BLaER1 (cell line): ENCODE results near the gene SFMBT2.

Source experiments
- H3K27ac ChIP-seq: shearing (Covaris generic); formaldehyde crosslinking; 2 replicates; pipeline ENCODE4 v1.8.1; 2022
- H3K27me3 ChIP-seq: shearing (Covaris generic); formaldehyde crosslinking; 2 replicates; pipeline ENCODE4 v1.8.1; 2022
- H3K36me3 ChIP-seq: shearing (Covaris generic); formaldehyde crosslinking; 2 replicates; pipeline ENCODE4 v1.8.1; 2022
- H3K4me1 ChIP-seq: shearing (Covaris generic); formaldehyde crosslinking; 2 replicates; pipeline ENCODE4 v1.8.1; 2022
- H3K4me2 ChIP-seq: shearing (Covaris generic); formaldehyde crosslinking; 2 replicates; pipeline ENCODE4 v1.8.1; 2022
- H3K4me3 ChIP-seq: shearing (Covaris generic); formaldehyde crosslinking; 2 replicates; pipeline ENCODE4 v1.8.1; 2022
- H3K9ac ChIP-seq: shearing (Covaris generic); formaldehyde crosslinking; 2 replicates; pipeline ENCODE4 v1.8.1; 2022
- H3K9me3 ChIP-seq: shearing (Covaris generic); formaldehyde crosslinking; 2 replicates; pipeline ENCODE4 v1.8.1; 2022
- H4K20me1 ChIP-seq: shearing (Covaris generic); formaldehyde crosslinking; 2 replicates; pipeline ENCODE4 v1.8.1; 2022
- Cebpa-rat ChIP-seq: shearing (Covaris generic); IDR thresholded peaks from 2 replicates; pipeline ENCODE4 v1.8.1; 2022

SFMBT2 gene

DNA sequence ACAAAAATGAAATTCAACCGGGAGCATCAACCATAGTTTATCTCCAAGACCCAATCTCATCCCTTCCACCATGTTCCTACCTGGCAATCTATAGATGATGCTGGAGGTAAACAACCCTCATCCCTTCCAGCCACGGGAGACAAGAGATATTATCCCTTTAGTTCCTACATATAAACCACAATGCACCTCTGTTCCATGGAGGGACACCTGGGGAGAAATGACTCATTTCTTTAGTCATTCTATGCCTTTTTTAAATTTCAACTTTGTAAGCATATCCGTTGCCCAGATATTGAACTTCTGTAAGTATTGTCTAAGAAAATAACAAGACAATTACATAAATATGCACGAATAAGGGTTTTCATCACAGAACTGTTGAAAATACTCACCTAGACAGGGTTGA, 15.5 kb upstream of the SFMBT2 start:
- Histone ChIP-seq H3K27ac (no peak overlapping the region), H3K9me3 (no peaks in the 10 kb centered on the region), H4K20me1 (no peaks in the 10 kb centered on the region), H3K4me2 (no peak overlapping the region), H3K4me1 (no peaks in the 10 kb centered on the region), H3K4me3 (no peak overlapping the region), H3K36me3 (no peaks in the 10 kb centered on the region), H3K9ac (no peak overlapping the region), H3K27me3 (no peaks in the 10 kb centered on the region)
- TF ChIP-seq Cebpa-rat, result no peak

- H4K20me1 ChIP-seq, result no peaks in the 10 kb centered on the region
- no peak overlapping the region for H3K4me2 ChIP-seq
- H3K4me3 ChIP-seq, result no peak overlapping the region
- no peaks in the 10 kb centered on the region for H3K27me3 ChIP-seq
- H3K36me3 ChIP-seq, result no peaks in the 10 kb centered on the region
- no peak overlapping the region for H3K9ac ChIP-seq
- no peak overlapping the region for H3K27ac ChIP-seq
- no peaks in the 10 kb centered on the region for H3K4me1 ChIP-seq
- H3K9me3 ChIP-seq, result no peaks in the 10 kb centered on the region
- no peak for TF ChIP-seq Cebpa-rat
These were observed 14.9 kb upstream of the SFMBT2 start for GRCh38 chr10:7425691-7426090.

DNA sequence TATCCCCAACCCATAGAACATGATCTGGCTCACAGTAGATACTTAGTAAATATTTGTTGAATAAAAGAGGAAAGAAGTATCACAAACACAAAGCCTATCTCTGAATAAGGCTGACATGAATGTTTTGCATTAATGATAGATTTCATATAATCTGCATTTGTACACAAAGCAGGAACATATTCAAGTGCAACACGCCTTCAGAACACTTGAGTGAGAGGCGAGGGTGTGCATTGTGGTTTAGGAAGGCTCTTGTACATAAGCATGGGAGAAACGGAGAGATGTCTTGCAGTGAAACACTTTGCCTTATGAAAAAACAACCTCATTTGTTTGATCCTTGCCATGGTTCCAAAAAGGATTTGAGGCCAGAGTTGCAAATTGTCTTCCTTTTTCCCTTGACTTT, 14.1 kb upstream of the SFMBT2 start:
- Histone ChIP-seq H3K4me2 (no peak overlapping the region), H3K4me1 (no peaks in the 10 kb centered on the region), H3K27ac (no peak overlapping the region)

DNA sequence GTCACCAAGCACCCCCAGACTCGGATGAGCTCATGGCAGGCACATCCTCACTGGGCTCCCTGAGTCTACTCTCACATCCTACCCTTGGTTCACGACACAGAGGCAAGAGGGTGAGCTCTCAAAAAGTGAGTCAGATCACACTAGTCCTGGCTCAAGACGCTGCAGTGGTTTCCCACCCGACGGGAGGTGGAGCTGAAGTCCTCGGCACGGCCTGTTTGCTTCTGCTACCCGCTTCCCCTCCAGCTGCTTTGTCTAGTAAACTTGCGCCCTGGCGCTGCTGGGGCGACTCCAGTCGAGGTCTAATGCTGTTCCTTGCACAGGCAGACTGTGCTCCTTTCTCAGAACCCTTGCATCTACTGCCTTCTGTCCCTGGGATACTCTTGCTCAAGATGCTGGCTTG, 13.5 kb upstream of the SFMBT2 start:
- H3K36me3 ChIP-seq, result no peaks in the 10 kb centered on the region
- H3K27ac ChIP-seq, result no peak overlapping the region
- H3K27me3 ChIP-seq, result no peaks in the 10 kb centered on the region
- no peaks in the 10 kb centered on the region for H4K20me1 ChIP-seq
- H3K9ac ChIP-seq, result no peak overlapping the region
- H3K9me3 ChIP-seq, result peaks cover 8% of the 10 kb centered on the region; the same call in 1 of the 2 replicates
- no peak overlapping the region for H3K4me3 ChIP-seq
- no peak for TF ChIP-seq Cebpa-rat
- no peaks in the 10 kb centered on the region for H3K4me1 ChIP-seq
- no peak overlapping the region for H3K4me2 ChIP-seq

More for the DNA sequence above, 14.1 kb upstream of the SFMBT2 start:
- Histone ChIP-seq H3K4me3 (no peak overlapping the region), H3K27me3 (no peaks in the 10 kb centered on the region), H3K9ac (no peak overlapping the region), H3K9me3 (peaks cover 3% of the 10 kb centered on the region; the same call in 1 of the 2 replicates), H4K20me1 (no peaks in the 10 kb centered on the region), H3K36me3 (no peaks in the 10 kb centered on the region)
- TF ChIP-seq Cebpa-rat, result no peak

- Histone ChIP-seq H3K9ac (no peak overlapping the region), H3K4me3 (no peak overlapping the region)
These were observed 12.7 kb upstream of the SFMBT2 start for GRCh38 chr10:7423521-7423920.

GRCh38 chr10:7421526-7421925, 10.7 kb upstream of the SFMBT2 start:
- Histone ChIP-seq H3K4me3 (no peak overlapping the region), H3K27me3 (no peaks in the 10 kb centered on the region), H4K20me1 (no peaks in the 10 kb centered on the region), H3K9me3 (peaks cover 8% of the 10 kb centered on the region; the same call in 1 of the 2 replicates), H3K36me3 (no peaks in the 10 kb centered on the region), H3K9ac (no peak overlapping the region), H3K4me2 (no peak overlapping the region), H3K27ac (no peak overlapping the region), H3K4me1 (peaks cover 14% of the 10 kb centered on the region)
- TF ChIP-seq Cebpa-rat, result no peak

More at GRCh38 chr10:7423521-7423920, 12.7 kb upstream of the SFMBT2 start:
- no peak overlapping the region for H3K27ac ChIP-seq
- TF ChIP-seq Cebpa-rat, result no peak
- no peaks in the 10 kb centered on the region for H4K20me1 ChIP-seq
- H3K36me3 ChIP-seq, result no peaks in the 10 kb centered on the region
- no peak overlapping the region for H3K4me2 ChIP-seq
- peaks cover 8% of the 10 kb centered on the region; the same call in 1 of the 2 replicates for H3K9me3 ChIP-seq
- no peaks in the 10 kb centered on the region for H3K27me3 ChIP-seq
- no peaks in the 10 kb centered on the region for H3K4me1 ChIP-seq

DNA sequence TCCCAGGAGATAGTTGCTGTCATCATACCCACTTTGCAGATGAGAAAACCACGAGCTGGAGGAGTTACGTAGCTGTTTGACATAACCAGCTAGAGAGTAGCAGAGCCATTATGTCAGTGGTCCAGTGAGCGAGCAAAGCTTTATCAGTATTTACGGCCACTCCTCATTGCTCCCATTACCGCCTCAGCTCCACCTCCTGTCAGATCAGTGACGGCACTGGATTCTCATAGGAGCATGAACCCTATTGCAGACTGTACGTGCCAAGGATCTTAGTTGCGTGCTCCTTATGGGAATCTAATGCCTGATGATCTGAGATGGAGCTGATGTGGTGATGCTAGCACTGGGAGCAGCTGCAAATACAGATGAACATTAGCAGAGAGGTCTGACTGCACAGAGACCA, 9.2 kb upstream of the SFMBT2 start:
- TF ChIP-seq Cebpa-rat, result no peak
- peaks cover 8% of the 10 kb centered on the region; the same call in 1 of the 2 replicates for H3K9me3 ChIP-seq
- H3K4me2 ChIP-seq, result no peak overlapping the region
- no peak overlapping the region for H3K9ac ChIP-seq
- H3K4me1 ChIP-seq, result peaks cover 16% of the 10 kb centered on the region
- H3K4me3 ChIP-seq, result no peak overlapping the region
- H3K27ac ChIP-seq, result no peak overlapping the region
- H4K20me1 ChIP-seq, result no peaks in the 10 kb centered on the region
- no peaks in the 10 kb centered on the region for H3K36me3 ChIP-seq
- H3K27me3 ChIP-seq, result peaks cover 3% of the 10 kb centered on the region

- no peak overlapping the region for H3K4me2 ChIP-seq
- peaks cover 8% of the 10 kb centered on the region; the same call in 1 of the 2 replicates for H3K9me3 ChIP-seq
- H3K27me3 ChIP-seq, result peaks cover 25% of the 10 kb centered on the region
- no peak for TF ChIP-seq Cebpa-rat
- H3K4me3 ChIP-seq, result no peak overlapping the region
- no peaks in the 10 kb centered on the region for H3K36me3 ChIP-seq
- no peak overlapping the region for H3K27ac ChIP-seq
- peaks cover 18% of the 10 kb centered on the region for H3K4me1 ChIP-seq
- H3K9ac ChIP-seq, result no peak overlapping the region
- no peaks in the 10 kb centered on the region for H4K20me1 ChIP-seq
These were observed 7.0 kb upstream of the SFMBT2 start for GRCh38 chr10:7417807-7418206.

GRCh38 chr10:7417103-7417623, 6.3 kb upstream of the SFMBT2 start:
- Histone ChIP-seq H3K4me3 (no peak overlapping the region), H3K27me3 (peaks cover 31% of the 10 kb centered on the region), H3K4me2 (no peak overlapping the region), H3K9ac (no peak overlapping the region), H4K20me1 (no peaks in the 10 kb centered on the region), H3K36me3 (no peaks in the 10 kb centered on the region), H3K27ac (no peak overlapping the region), H3K9me3 (peaks cover 8% of the 10 kb centered on the region; the same call in 1 of the 2 replicates), H3K4me1 (peaks cover 24% of the 10 kb centered on the region)
- TF ChIP-seq Cebpa-rat, result no peak

GRCh38 chr10:7414766-7415165, 3.9 kb upstream of the SFMBT2 start:
- Histone ChIP-seq H3K4me3 (no peak overlapping the region), H3K9me3 (0 out of 2 replicates have a peak, but pooled peaks cover 4% of the 10 kb centered on the region), H3K27me3 (peaks cover 39% of the 10 kb centered on the region), H3K4me2 (no peak overlapping the region), H3K4me1 (peaks cover 32% of the 10 kb centered on the region), H3K27ac (no peak overlapping the region), H4K20me1 (no peaks in the 10 kb centered on the region), H3K9ac (no peak overlapping the region), H3K36me3 (no peaks in the 10 kb centered on the region)
- no peak for TF ChIP-seq Cebpa-rat

DNA sequence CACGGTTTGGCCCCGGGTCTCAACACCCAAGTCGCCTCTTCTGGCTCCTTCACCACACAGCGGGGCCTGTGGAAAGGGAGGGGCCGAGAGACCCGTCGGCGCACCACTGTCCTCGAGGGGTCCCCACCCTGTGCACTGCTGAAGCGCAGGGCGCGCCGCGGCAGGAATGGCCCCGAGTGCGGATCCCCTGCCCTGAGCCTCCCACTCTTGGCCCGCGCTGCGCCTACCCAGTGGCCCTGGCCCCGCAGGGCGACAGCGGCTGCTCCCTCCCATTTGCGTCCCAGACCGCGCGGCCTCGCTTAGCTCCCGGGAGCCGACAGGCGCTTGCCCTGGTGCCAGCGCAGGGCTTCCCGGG, 2.1 kb upstream of the SFMBT2 start:
- Histone ChIP-seq H3K9me3 (no peaks in the 10 kb centered on the region), H3K27me3 (peaks cover 39% of the 10 kb centered on the region), H3K4me2 (peak overlapping the region; percentile 96), H4K20me1 (no peaks in the 10 kb centered on the region), H3K36me3 (no peaks in the 10 kb centered on the region), H3K4me3 (0 out of 2 replicates have a peak overlapping the region, but pooled peaks have one; percentile 32), H3K4me1 (peaks cover 34% of the 10 kb centered on the region), H3K9ac (no peak overlapping the region), H3K27ac (no peak overlapping the region)
- no peak for TF ChIP-seq Cebpa-rat
